T-helper 2 cell (primary cell): ENCODE data around the gene TSHR.
A peak's percentile ranks its signal among the peaks of the same experiment; 100 is the strongest.
"Not testable (repeated sequence)": the region's sequence is repeated elsewhere in the genome, so short reads cannot be mapped to it uniquely, and the experiment has no call there.

Experiments used
- DNase-seq, 5 experiments: peaks; one replicate each; pipeline versions ENCODE4 v3.0.0 to v3.0.0-alpha.2; 2012 to 2022
- total RNA-seq, 2 donors: gene quantifications; one replicate each; lab custom pipeline; 2026; lab: John Stamatoyannopoulos, UW

TSHR gene
- 2.2 to 2.3 reads per million in 2 donors for total RNA-seq

GRCh38 chr14:80955416-80955941 lies at the start of gene TSHR:
Gene TSHR (plus strand): TSS chr14:80955621. CDS start chr14:80955681, 60 bp downstream.
- peak in 1 of 5 experiments; percentile 42 for DNase-seq

- DNase-seq, result no peak
Measured at GRCh38 chr14:80906336-80906735, 49.1 kb upstream of the TSHR start.

GRCh38 chr14:80906946-80907345 lies 48.5 kb upstream of the TSHR start:
- no peak for DNase-seq

- DNase-seq, result not testable (repeated sequence)
Measured at GRCh38 chr14:80912013-80912412, 43.4 kb upstream of the TSHR start.

- no peak for DNase-seq
Measured at GRCh38 chr14:80919622-80920021, 35.8 kb upstream of the TSHR start.

- no peak for DNase-seq
Measured at GRCh38 chr14:80923368-80923767, 32.1 kb upstream of the TSHR start.

- DNase-seq, result no peak
Measured at GRCh38 chr14:80924365-80925103, 30.9 kb upstream of the TSHR start.

- DNase-seq, result peak in 1 of 5 experiments; percentile 56
Measured at GRCh38 chr14:80926397-80927082, 28.9 kb upstream of the TSHR start.

- no peak for DNase-seq
Measured at GRCh38 chr14:80927083-80927989, 28.1 kb upstream of the TSHR start.

GRCh38 chr14:80930095-80930494 lies 25.3 kb upstream of the TSHR start:
- peak in 1 of 5 experiments; percentile 50 for DNase-seq

GRCh38 chr14:80930836-80931389 lies 24.5 kb upstream of the TSHR start:
- peak in 4 of 5 experiments; percentile 17 to 97 (median 56) for DNase-seq

- no peak for DNase-seq
Measured at GRCh38 chr14:80933282-80933681, 22.1 kb upstream of the TSHR start.

GRCh38 chr14:80933686-80934085 lies 21.7 kb upstream of the TSHR start:
- DNase-seq, result no peak

GRCh38 chr14:80940146-80940545 lies 15.3 kb upstream of the TSHR start:
- peak in 1 of 5 experiments; percentile 79 for DNase-seq

GRCh38 chr14:80941241-80942185 lies 13.9 kb upstream of the TSHR start, which contains the start of gene CEP128:
Gene CEP128 (minus strand): TSS chr14:80941738.
- peak; percentile 59 to 95 (median 78) for DNase-seq

GRCh38 chr14:80942191-80942600 lies 13.2 kb upstream of the TSHR start:
- peak in 1 of 5 experiments; percentile 54 for DNase-seq

- DNase-seq, result no peak
Measured at GRCh38 chr14:80944861-80945617, 10.4 kb upstream of the TSHR start.

- no peak for DNase-seq
Measured at GRCh38 chr14:80946187-80946586, 9.2 kb upstream of the TSHR start.

- no peak for DNase-seq
Measured at GRCh38 chr14:80946797-80947196, 8.6 kb upstream of the TSHR start.

GRCh38 chr14:80948291-80948690 lies 7.1 kb upstream of the TSHR start:
- no peak for DNase-seq
